Measurements from ENCODE around the gene SLC35E3. TPM values are rescaled to one million over a fixed set of nuclear protein-coding genes. Genes with fewer than 3 reads are reported as not detected.
"Not testable (repeated sequence)": the region's sequence is repeated elsewhere in the genome, so short reads cannot be mapped to it uniquely, and the experiment has no call there.

SLC35E3 gene
- polyA plus RNA-seq, 1 of the 3 experiments (the other 2 are of a cell fraction) = 5.7 TPM

DNA sequence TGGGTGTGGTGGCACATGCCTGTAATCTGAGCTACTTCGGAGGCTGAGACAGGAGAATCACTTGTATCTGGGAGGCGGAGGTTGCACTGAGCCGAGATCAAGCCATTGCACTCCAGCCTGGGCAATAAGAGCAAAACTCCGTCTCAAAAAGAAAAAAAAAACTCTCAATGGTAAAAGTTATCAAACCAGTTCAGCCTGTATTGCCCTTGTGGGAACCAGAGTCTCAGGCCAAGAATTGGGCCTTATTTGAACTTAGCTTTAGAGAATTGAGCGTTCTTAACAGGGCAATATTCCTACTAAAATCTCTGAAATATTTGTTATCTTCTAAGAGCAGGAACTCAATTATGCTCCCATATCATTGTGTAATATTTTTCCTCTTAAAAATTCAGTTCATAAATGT is 54.3 kb downstream of the SLC35E3 start:
- POLR2A ChIA-PET = no interaction called here
- no peak overlapping the region for H3K27ac ChIP-seq (ENCODE audit: low read depth in 2 of 2, low read length in 1 of 2)

DNA sequence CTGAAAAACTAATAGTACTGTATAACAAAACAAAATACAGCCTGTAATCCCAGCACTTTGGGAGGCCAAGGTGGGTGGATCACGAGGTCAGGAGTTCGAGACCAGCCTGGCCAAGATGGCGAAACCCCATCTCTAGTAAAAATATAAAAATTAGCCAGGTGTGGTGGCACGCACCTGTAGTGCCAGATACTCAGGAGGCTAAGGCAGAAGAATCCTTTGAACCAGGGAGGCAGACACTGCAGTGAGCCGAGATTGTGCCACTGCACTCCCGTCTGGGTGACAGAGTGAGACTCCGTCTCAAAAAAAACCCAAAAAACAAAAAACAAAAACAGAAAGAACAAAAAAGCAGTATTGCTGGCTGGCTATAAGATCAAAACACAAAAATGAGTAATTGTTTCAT is 55.1 kb downstream of the SLC35E3 start:
- H3K27ac ChIP-seq (ENCODE audit: low read depth in 2 of 2, low read length in 1 of 2); H3F3A ChIP-seq (replicated peaks; ENCODE audit: insufficient read depth); H3K9me3 ChIP-seq; H3K4me2 ChIP-seq; DNase-seq; H3K9me2 ChIP-seq; H3K9ac ChIP-seq; H2AFZ ChIP-seq (ENCODE audit: low read depth); CTCF ChIA-PET; H3K27me3 ChIP-seq (ENCODE audit: insufficient read depth); H3K79me2 ChIP-seq (ENCODE audit: insufficient read depth); H4K20me1 ChIP-seq (ENCODE audit: insufficient read depth); H3K36me3 ChIP-seq (replicated peaks in 1 of 2; ENCODE audit: control insufficient read depth in 1 of 2, insufficient read depth in 2 of 2, low read length in 1 of 2); H3K4me3 ChIP-seq (ENCODE audit: low read depth in 2 of 2, low read length in 1 of 2); H3K4me1 ChIP-seq (ENCODE audit: control insufficient read depth in 1 of 2, insufficient read depth in 2 of 2, low read depth in 1 of 2, low read length in 1 of 2); POLR2A ChIA-PET: not testable (repeated sequence)
- 94% methylated on average over 7 of the region's 7 CpGs for WGBS (ENCODE audit: low lambda C conversion rate)

More for the DNA sequence above, 54.3 kb downstream of the SLC35E3 start:
- Histone ChIP-seq H3K9ac (no peak overlapping the region), H4K20me1 (ENCODE audit: insufficient read depth) (no peaks in the 10 kb centered on the region), H3K36me3 (replicated peaks in 1 of 2; ENCODE audit: control insufficient read depth in 1 of 2, insufficient read depth in 2 of 2, low read length in 1 of 2) (no peaks in the 10 kb centered on the region), H3K4me1 (ENCODE audit: control insufficient read depth in 1 of 2, insufficient read depth in 2 of 2, low read depth in 1 of 2, low read length in 1 of 2) (no peaks in the 10 kb centered on the region), H3F3A (replicated peaks; ENCODE audit: insufficient read depth) (peaks cover 3% of the 10 kb centered on the region), H3K9me3 (no peaks in the 10 kb centered on the region), H3K9me2 (no peaks in the 10 kb centered on the region), H2AFZ (ENCODE audit: low read depth) (no peak overlapping the region), H3K4me3 (ENCODE audit: low read depth in 2 of 2, low read length in 1 of 2) (no peak overlapping the region), H3K4me2 (no peak overlapping the region), H3K79me2 (ENCODE audit: insufficient read depth) (no peaks in the 10 kb centered on the region), H3K27me3 (ENCODE audit: insufficient read depth) (no peaks in the 10 kb centered on the region)
- 95% methylated on average over 5 of the region's 5 CpGs for WGBS (ENCODE audit: low lambda C conversion rate)
- CTCF ChIA-PET = no interaction called here
- no peak for DNase-seq
- TF ChIP-seq FOXM1 (IDR thresholded peaks at IDR 0.05; ENCODE audit: low read depth) (no peak), GATA2 (CRISPR knock-in tag; IDR thresholded peaks at IDR 0.05) (no peak), RAD21 (IDR thresholded peaks at IDR 0.05; ENCODE audit: low read length) (no peak), POLR2AphosphoS5 (IDR thresholded peaks at IDR 0.05; ENCODE audit: low read depth, low read length) (no peak), EP300 (IDR thresholded peaks at IDR 0.05; ENCODE audit: borderline replicate concordance in 1 of 2, low read depth in 1 of 2, low read length in 1 of 2) (no peak)

DNA sequence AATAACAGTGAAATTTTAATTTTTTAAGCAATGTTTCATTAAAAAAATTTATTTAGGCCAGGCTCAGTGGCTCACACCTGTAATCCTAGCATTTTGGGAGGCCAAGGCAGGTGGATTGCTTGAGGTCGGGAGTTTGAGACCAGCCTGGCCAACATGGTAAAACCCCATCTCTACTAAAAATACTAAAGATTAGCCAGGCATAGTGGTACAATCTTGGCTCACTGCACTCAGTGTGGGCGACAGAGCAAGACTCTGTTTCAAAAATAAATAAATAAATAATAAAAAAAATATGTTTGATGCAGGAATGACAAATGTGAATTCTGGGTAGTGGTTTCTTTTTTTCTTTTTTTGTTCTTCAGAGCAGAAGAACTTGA is 56.4 kb downstream of the SLC35E3 start:
- POLR2A ChIA-PET; H4K20me1 ChIP-seq (ENCODE audit: insufficient read depth); H3K4me1 ChIP-seq (ENCODE audit: control insufficient read depth in 1 of 2, insufficient read depth in 2 of 2, low read depth in 1 of 2, low read length in 1 of 2); H3K79me2 ChIP-seq (ENCODE audit: insufficient read depth); H3K4me2 ChIP-seq; H3K9ac ChIP-seq; H2AFZ ChIP-seq (ENCODE audit: low read depth); H3K36me3 ChIP-seq (replicated peaks in 1 of 2; ENCODE audit: control insufficient read depth in 1 of 2, insufficient read depth in 2 of 2, low read length in 1 of 2); H3K9me3 ChIP-seq; H3F3A ChIP-seq (replicated peaks; ENCODE audit: insufficient read depth); H3K9me2 ChIP-seq; H3K27me3 ChIP-seq (ENCODE audit: insufficient read depth); H3K27ac ChIP-seq (ENCODE audit: low read depth in 2 of 2, low read length in 1 of 2); H3K4me3 ChIP-seq (ENCODE audit: low read depth in 2 of 2, low read length in 1 of 2); DNase-seq; CTCF ChIA-PET: not testable (repeated sequence)
- WGBS (ENCODE audit: low lambda C conversion rate) = 96% methylated on average over 2 of the region's 2 CpGs

DNA sequence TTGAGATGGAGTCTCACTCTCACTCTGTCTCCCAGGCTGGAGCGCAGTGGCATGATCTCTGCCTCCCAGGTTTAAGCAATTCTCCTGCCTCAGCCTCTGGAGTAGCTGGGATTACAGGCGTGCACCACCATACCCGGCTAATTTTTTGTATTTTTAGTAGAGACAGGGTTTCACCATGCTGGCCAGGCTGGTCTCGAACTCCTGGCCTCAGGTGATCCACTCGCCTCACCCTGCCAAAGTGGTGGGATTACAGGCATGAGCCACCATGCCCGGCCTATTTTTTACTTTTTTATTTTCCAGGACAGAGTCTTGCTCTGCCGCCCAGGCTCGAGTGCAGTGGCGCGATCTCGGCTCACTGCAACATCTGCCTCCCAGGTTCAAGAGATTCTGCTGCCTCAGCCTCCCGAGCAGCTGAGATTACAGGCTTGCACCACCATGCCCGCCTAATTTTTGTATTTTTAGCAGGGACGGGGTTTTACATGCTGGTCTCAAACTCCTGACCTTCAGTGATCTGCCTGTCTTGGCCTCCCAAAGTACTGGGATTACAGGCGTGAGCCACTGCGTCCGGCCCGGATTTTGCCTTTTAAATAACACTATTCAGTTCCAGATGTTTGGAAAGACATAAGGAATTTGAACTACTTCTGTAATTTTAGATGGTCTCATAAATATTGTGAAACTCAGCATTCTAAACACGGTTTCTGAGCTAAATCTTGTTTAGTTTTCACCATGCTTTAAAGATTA is 57.1 kb downstream of the SLC35E3 start:
- H3K9me3 ChIP-seq = not testable (repeated sequence)

More for the DNA sequence above, 57.1 kb downstream of the SLC35E3 start:
- H3K9ac ChIP-seq; H4K20me1 ChIP-seq (ENCODE audit: insufficient read depth); H3K4me1 ChIP-seq (ENCODE audit: control insufficient read depth in 1 of 2, insufficient read depth in 2 of 2, low read depth in 1 of 2, low read length in 1 of 2); H3K36me3 ChIP-seq (replicated peaks in 1 of 2; ENCODE audit: control insufficient read depth in 1 of 2, insufficient read depth in 2 of 2, low read length in 1 of 2); DNase-seq; H3K4me3 ChIP-seq (ENCODE audit: low read depth in 2 of 2, low read length in 1 of 2); H3K9me2 ChIP-seq; H3K27me3 ChIP-seq (ENCODE audit: insufficient read depth); H3F3A ChIP-seq (replicated peaks; ENCODE audit: insufficient read depth); H2AFZ ChIP-seq (ENCODE audit: low read depth); H3K79me2 ChIP-seq (ENCODE audit: insufficient read depth); CTCF ChIA-PET; H3K27ac ChIP-seq (ENCODE audit: low read depth in 2 of 2, low read length in 1 of 2); H3K4me2 ChIP-seq: not testable (repeated sequence)
- WGBS (ENCODE audit: low lambda C conversion rate) = 96% methylated on average over 19 of the region's 19 CpGs
- POLR2A ChIA-PET = interaction anchor here (0.7 kb wide), 1 partner anchor 711 kb away, joined by 4 read pairs; no protein-coding TSS in a partner anchor
